ENCODE results near the gene RIMKLB.
"Not testable (repeated sequence)": the region's sequence is repeated elsewhere in the genome, so short reads cannot be mapped to it uniquely, and the experiment has no call there.

The RIMKLB gene

DNA sequence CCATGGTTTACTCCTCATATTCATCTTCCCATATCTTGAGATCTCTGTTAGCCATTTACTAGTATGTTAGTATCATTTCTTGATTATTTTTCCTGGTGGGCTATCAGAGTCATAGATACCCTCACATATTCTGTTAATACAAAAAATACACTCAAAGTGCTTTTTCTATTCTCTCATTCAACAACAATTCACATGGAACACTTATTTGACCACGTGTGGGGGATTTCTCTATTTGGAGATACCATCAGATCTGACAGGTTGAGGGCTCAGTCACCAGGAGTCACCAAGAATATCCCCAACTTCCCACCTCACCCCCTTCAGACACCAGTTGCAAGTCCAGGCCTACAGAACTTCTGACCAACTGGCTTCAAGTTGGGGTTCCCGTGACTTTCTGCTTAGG is 72.7 kb downstream of the RIMKLB start:
- H3K36me3 ChIP-seq (ENCODE audit: insufficient read depth, low read length), result no peaks in the 10 kb centered on the region; the same call in 1 of the 2 replicates
- H2AFZ ChIP-seq (ENCODE audit: low read length, unreplicated experiment), result no peak overlapping the region
- H3K79me2 ChIP-seq (ENCODE audit: control insufficient read depth, insufficient read depth, low read length, unreplicated experiment), result no peaks in the 10 kb centered on the region
- H3K4me1 ChIP-seq (ENCODE audit: control insufficient read depth, insufficient read depth, low read length, unreplicated experiment), result no peaks in the 10 kb centered on the region
- no peak overlapping the region for H3K4me3 ChIP-seq (ENCODE audit: low read depth, low read length)
- H3K27me3 ChIP-seq (ENCODE audit: insufficient read depth, low read length), result no peaks in the 10 kb centered on the region
- no peak overlapping the region for H3K27ac ChIP-seq (ENCODE audit: low read depth, low read length)

DNA sequence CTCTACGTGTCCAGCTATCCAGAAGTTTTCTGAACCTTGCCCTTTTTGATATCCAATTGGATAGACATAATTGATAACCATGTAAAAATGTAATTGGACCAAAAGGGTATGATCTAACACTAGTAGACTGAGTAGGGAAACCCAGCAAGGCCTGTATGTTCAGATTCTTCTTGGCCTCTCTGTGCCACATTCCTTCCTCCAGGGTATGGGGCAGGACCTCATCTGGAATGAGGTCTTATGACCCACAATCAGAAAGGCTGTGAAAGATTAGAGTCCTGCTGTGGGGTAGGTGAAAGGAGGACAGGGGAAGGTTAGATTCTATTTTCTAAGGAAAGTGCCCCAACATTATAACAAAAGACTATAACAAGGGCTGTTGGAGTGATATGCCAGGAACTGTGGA is 73.3 kb downstream of the RIMKLB start:
- H3K4me3 ChIP-seq (ENCODE audit: low read depth, low read length), result no peak overlapping the region
- no peak overlapping the region for H2AFZ ChIP-seq (ENCODE audit: low read length, unreplicated experiment)
- H3K79me2 ChIP-seq (ENCODE audit: control insufficient read depth, insufficient read depth, low read length, unreplicated experiment), result no peaks in the 10 kb centered on the region
- H3K4me1 ChIP-seq (ENCODE audit: control insufficient read depth, insufficient read depth, low read length, unreplicated experiment), result no peaks in the 10 kb centered on the region
- H3K27ac ChIP-seq (ENCODE audit: low read depth, low read length), result no peak overlapping the region
- H3K27me3 ChIP-seq (ENCODE audit: insufficient read depth, low read length), result no peaks in the 10 kb centered on the region
- H3K36me3 ChIP-seq (ENCODE audit: insufficient read depth, low read length), result no peaks in the 10 kb centered on the region; the same call in 1 of the 2 replicates

DNA sequence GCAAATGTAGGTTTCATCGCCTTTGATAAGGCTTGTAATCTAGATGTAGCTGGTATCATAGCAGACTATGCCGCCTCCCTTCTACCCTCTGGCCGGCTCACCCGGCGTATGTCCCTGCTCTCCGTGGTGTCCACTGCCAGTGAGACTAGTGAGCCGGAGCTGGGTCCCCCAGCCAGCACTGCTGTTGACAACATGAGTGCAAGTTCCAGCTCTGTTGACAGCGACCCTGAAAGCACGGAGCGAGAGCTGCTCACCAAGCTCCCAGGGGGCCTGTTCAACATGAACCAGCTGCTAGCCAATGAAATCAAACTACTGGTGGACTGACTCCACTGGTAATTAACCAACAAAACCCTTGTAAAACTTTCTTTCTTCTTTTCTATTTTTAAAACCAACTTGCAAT is 75.7 kb downstream of the RIMKLB start:
- Histone ChIP-seq H3K4me1 (ENCODE audit: control insufficient read depth, insufficient read depth, low read length, unreplicated experiment) (no peaks in the 10 kb centered on the region), H3K4me3 (ENCODE audit: low read depth, low read length) (no peak overlapping the region), H3K36me3 (ENCODE audit: insufficient read depth, low read length) (no peaks in the 10 kb centered on the region; the same call in 1 of the 2 replicates), H3K27me3 (ENCODE audit: insufficient read depth, low read length) (no peaks in the 10 kb centered on the region), H3K27ac (ENCODE audit: low read depth, low read length) (no peak overlapping the region), H2AFZ (ENCODE audit: low read length, unreplicated experiment) (no peak overlapping the region), H3K79me2 (ENCODE audit: control insufficient read depth, insufficient read depth, low read length, unreplicated experiment) (no peaks in the 10 kb centered on the region)

DNA sequence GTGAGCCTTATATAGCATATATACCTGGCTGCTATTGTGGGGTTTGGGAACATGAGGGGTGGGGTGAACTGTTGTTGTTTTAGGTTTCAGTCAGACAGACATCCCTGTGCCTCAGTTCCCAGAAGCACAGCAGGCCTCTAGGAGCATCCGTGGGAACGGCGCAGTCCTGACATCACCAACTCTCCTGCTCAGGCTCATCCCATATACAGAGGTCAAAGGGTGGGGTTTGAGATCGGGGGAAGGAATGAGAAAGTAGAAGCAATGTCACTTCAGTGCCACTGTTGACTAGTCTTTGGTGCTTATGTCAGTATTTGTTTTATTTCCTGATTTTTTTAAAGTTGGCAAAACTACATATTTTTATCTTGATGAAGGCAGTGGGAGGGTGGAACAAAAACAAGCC is 81.5 kb downstream of the RIMKLB start:
- Histone ChIP-seq H3K27ac (ENCODE audit: low read depth, low read length) (no peak overlapping the region), H3K36me3 (ENCODE audit: insufficient read depth, low read length) (no peaks in the 10 kb centered on the region; the same call in 1 of the 2 replicates), H3K4me1 (ENCODE audit: control insufficient read depth, insufficient read depth, low read length, unreplicated experiment) (no peaks in the 10 kb centered on the region), H2AFZ (ENCODE audit: low read length, unreplicated experiment) (no peak overlapping the region), H3K4me3 (ENCODE audit: low read depth, low read length) (no peak overlapping the region), H3K79me2 (ENCODE audit: control insufficient read depth, insufficient read depth, low read length, unreplicated experiment) (no peaks in the 10 kb centered on the region), H3K27me3 (ENCODE audit: insufficient read depth, low read length) (no peaks in the 10 kb centered on the region)

- no peaks in the 10 kb centered on the region for H3K36me3 ChIP-seq (ENCODE audit: insufficient read depth, low read length)
- H3K27me3 ChIP-seq (ENCODE audit: insufficient read depth, low read length), result no peaks in the 10 kb centered on the region
- H3K27ac ChIP-seq (ENCODE audit: low read depth, low read length), result no peak overlapping the region
These were observed 82.1 kb downstream of the RIMKLB start for GRCh38 chr12:8779862-8780261.

DNA sequence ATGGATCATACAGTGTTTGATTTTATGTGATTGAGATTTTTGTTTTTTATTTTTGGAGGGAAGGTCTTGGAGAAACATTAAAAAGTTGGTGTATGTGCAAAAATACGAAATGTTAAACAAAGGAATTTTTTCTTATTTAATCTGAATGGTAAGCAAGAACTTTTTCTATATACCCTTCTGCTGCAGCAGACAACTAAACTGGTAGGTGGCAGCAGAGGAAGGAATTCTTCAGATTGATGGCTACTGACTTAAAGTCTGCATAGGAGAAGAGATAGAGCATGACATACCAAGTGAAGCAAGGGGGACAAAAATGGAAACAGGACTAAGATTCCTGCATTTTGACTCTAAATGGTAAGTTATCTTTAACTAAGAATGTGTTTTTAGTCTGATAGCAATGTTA is 82.6 kb downstream of the RIMKLB start:
- Histone ChIP-seq H3K79me2 (ENCODE audit: control insufficient read depth, insufficient read depth, low read length, unreplicated experiment) (no peaks in the 10 kb centered on the region), H3K27ac (ENCODE audit: low read depth, low read length) (no peak overlapping the region), H3K27me3 (ENCODE audit: insufficient read depth, low read length) (no peaks in the 10 kb centered on the region), H3K36me3 (ENCODE audit: insufficient read depth, low read length) (no peaks in the 10 kb centered on the region), H2AFZ (ENCODE audit: low read length, unreplicated experiment) (no peak overlapping the region), H3K4me3 (ENCODE audit: low read depth, low read length) (no peak overlapping the region), H3K4me1 (ENCODE audit: control insufficient read depth, insufficient read depth, low read length, unreplicated experiment) (no peaks in the 10 kb centered on the region)

More at GRCh38 chr12:8779862-8780261, 82.1 kb downstream of the RIMKLB start:
- Histone ChIP-seq H2AFZ (ENCODE audit: low read length, unreplicated experiment) (no peak overlapping the region), H3K4me3 (ENCODE audit: low read depth, low read length) (no peak overlapping the region), H3K79me2 (ENCODE audit: control insufficient read depth, insufficient read depth, low read length, unreplicated experiment) (no peaks in the 10 kb centered on the region), H3K4me1 (ENCODE audit: control insufficient read depth, insufficient read depth, low read length, unreplicated experiment) (no peaks in the 10 kb centered on the region)

- no peaks in the 10 kb centered on the region for H3K27me3 ChIP-seq (ENCODE audit: insufficient read depth, low read length)
- H3K4me1 ChIP-seq (ENCODE audit: control insufficient read depth, insufficient read depth, low read length, unreplicated experiment), result no peaks in the 10 kb centered on the region
- no peak overlapping the region for H3K4me3 ChIP-seq (ENCODE audit: low read depth, low read length)
- H3K79me2 ChIP-seq (ENCODE audit: control insufficient read depth, insufficient read depth, low read length, unreplicated experiment), result no peaks in the 10 kb centered on the region
- H3K27ac ChIP-seq (ENCODE audit: low read depth, low read length), result no peak overlapping the region
- no peak overlapping the region for H2AFZ ChIP-seq (ENCODE audit: low read length, unreplicated experiment)
- H3K36me3 ChIP-seq (ENCODE audit: insufficient read depth, low read length), result no peaks in the 10 kb centered on the region
These were observed 83.8 kb downstream of the RIMKLB start for GRCh38 chr12:8781381-8782127.

- Histone ChIP-seq H3K36me3 (ENCODE audit: insufficient read depth, low read length) (no peaks in the 10 kb centered on the region), H3K79me2 (ENCODE audit: control insufficient read depth, insufficient read depth, low read length, unreplicated experiment) (no peaks in the 10 kb centered on the region), H3K27me3 (ENCODE audit: insufficient read depth, low read length) (no peaks in the 10 kb centered on the region), H3K27ac (ENCODE audit: low read depth, low read length) (no peak overlapping the region), H3K4me3 (ENCODE audit: low read depth, low read length) (no peak overlapping the region), H2AFZ (ENCODE audit: low read length, unreplicated experiment) (no peak overlapping the region), H3K4me1 (ENCODE audit: control insufficient read depth, insufficient read depth, low read length, unreplicated experiment) (no peaks in the 10 kb centered on the region)
These were observed 86.6 kb downstream of the RIMKLB start for GRCh38 chr12:8784290-8784888.

GRCh38 chr12:8785499-8785898 is 87.7 kb downstream of the RIMKLB start:
- no peaks in the 10 kb centered on the region for H3K79me2 ChIP-seq (ENCODE audit: control insufficient read depth, insufficient read depth, low read length, unreplicated experiment)
- H2AFZ ChIP-seq (ENCODE audit: low read length, unreplicated experiment), result no peak overlapping the region
- H3K27me3 ChIP-seq (ENCODE audit: insufficient read depth, low read length), result no peaks in the 10 kb centered on the region
- no peaks in the 10 kb centered on the region for H3K36me3 ChIP-seq (ENCODE audit: insufficient read depth, low read length)
- no peak overlapping the region for H3K27ac ChIP-seq (ENCODE audit: low read depth, low read length)
- no peaks in the 10 kb centered on the region for H3K4me1 ChIP-seq (ENCODE audit: control insufficient read depth, insufficient read depth, low read length, unreplicated experiment)
- H3K4me3 ChIP-seq (ENCODE audit: low read depth, low read length), result no peak overlapping the region

DNA sequence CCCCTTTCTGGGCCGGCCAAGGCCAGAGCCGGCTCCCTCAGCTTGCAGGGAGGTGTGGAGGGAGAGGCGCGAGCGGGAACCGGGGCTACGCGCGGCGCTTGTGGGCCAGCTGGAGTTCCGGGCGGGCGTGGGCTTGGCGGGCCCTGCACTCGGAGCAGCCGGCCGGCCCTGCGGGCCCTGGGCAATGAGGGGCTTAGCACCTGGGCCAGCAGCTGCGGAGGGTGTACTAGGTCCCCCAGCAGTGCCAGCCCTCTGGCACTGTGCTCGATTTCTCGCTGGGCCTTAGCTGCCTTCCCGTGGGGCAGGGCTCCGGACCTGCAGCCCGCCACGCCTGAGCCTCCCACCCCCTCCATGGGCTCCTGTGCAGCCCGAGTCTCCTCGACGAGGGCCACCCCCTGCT is 89.4 kb downstream of the RIMKLB start:
- not testable (repeated sequence) for H3K79me2 ChIP-seq (ENCODE audit: control insufficient read depth, insufficient read depth, low read length, unreplicated experiment)

GRCh38 chr12:8788706-8789105 is 90.9 kb downstream of the RIMKLB start:
- not testable (repeated sequence) for H3K27ac ChIP-seq (ENCODE audit: low read depth, low read length); H3K27me3 ChIP-seq (ENCODE audit: insufficient read depth, low read length); H3K36me3 ChIP-seq (ENCODE audit: insufficient read depth, low read length); H3K79me2 ChIP-seq (ENCODE audit: control insufficient read depth, insufficient read depth, low read length, unreplicated experiment); H3K4me1 ChIP-seq (ENCODE audit: control insufficient read depth, insufficient read depth, low read length, unreplicated experiment); H3K4me3 ChIP-seq (ENCODE audit: low read depth, low read length); H2AFZ ChIP-seq (ENCODE audit: low read length, unreplicated experiment)

More for the DNA sequence above, 89.4 kb downstream of the RIMKLB start:
- not testable (repeated sequence) for H3K27ac ChIP-seq (ENCODE audit: low read depth, low read length); H3K27me3 ChIP-seq (ENCODE audit: insufficient read depth, low read length); H3K4me1 ChIP-seq (ENCODE audit: control insufficient read depth, insufficient read depth, low read length, unreplicated experiment); H3K36me3 ChIP-seq (ENCODE audit: insufficient read depth, low read length); H2AFZ ChIP-seq (ENCODE audit: low read length, unreplicated experiment); H3K4me3 ChIP-seq (ENCODE audit: low read depth, low read length)
